Naive thymus-derived CD8-positive, alpha-beta T cell (primary cell): ENCODE results near the gene TMUB2. TPM values are rescaled to one million over a fixed set of nuclear protein-coding genes. Genes with fewer than 3 reads are reported as not detected.
"Not testable (repeated sequence)": the region's sequence is repeated elsewhere in the genome, so short reads cannot be mapped to it uniquely, and the experiment has no call there.

Experiments used
- ATAC-seq, 2 donors: fragments of 150-1000 bp; cut with Tn5 transposase in 1 of 2; sonication (Bioruptor Pico), chemical (Tn5 transposase) in 1 of 2; 1 replicate in 1 of 2; 2 replicates in 1 of 2; pipeline ENCODE4 v1.10.0; 2021; ENCODE audit warnings: mild to moderate bottlenecking in 2 of 2, moderate library complexity in 2 of 2
- POLR2A ChIA-PET: fragments of 350-600 bp; sonication (Branson Sonifier 250); formaldehyde crosslinking; loops from one replicate; lab custom pipeline; 2021; ENCODE audit warnings: antibody characterized with exemption; lab: Charles Lee
- DNase-seq, 10 donors: peaks; one replicate each; pipeline versions ENCODE4 v3.0.0 to v3.0.0-alpha.2; 2020 to 2022
- H3K27ac Mint-ChIP-seq, 10 donors: one replicate each; pipeline ENCODE4 v1.8.0; 2020 to 2022; ENCODE audit warnings: mild to moderate bottlenecking in 10 of 10, mixed read lengths in 10 of 10, moderate library complexity in 4 of 10, inconsistent platforms in 1 of 10
- H3K27me3 Mint-ChIP-seq, 5 donors: one replicate each; pipeline ENCODE4 v1.8.0; 2021 to 2022; ENCODE audit warnings: mixed read lengths in 5 of 5
- H3K36me3 Mint-ChIP-seq, 3 donors: one replicate each; pipeline ENCODE4 v1.8.0; 2020 to 2022; ENCODE audit warnings: mixed read lengths in 3 of 3, mild to moderate bottlenecking in 2 of 3, inconsistent platforms in 1 of 3
- H3K4me1 Mint-ChIP-seq, 4 donors: one replicate each; pipeline ENCODE4 v1.8.0; 2021 to 2022; ENCODE audit warnings: mixed read lengths in 4 of 4
- H3K4me3 Mint-ChIP-seq, 10 donors: one replicate each; pipeline ENCODE4 v1.8.0; 2020 to 2022; ENCODE audit warnings: mild to moderate bottlenecking in 10 of 10, mixed read lengths in 10 of 10, moderate library complexity in 6 of 10, inconsistent platforms in 1 of 10
- H3K9me3 Mint-ChIP-seq, 9 donors: one replicate each; pipeline ENCODE4 v1.8.0; 2020 to 2022; ENCODE audit warnings: mixed read lengths in 9 of 9, mild to moderate bottlenecking in 3 of 9, inconsistent platforms in 1 of 9, moderate library complexity in 1 of 9
- polyA plus RNA-seq, 3 donors: library from polyadenylated mRNA; unstranded; fragments of 300-500 nt; fragmentation: Illumina TruSeq; gene quantifications; one replicate each; pipeline ENCODE4 v1.2.3, GENCODE V29; 2021
- total RNA-seq, 8 experiments: library from RNA in 2 of 8; stranded (reverse) in 2 of 8; gene quantifications; one replicate each; pipeline ENCODE4 v1.2.3 and lab custom pipeline; 2021 to 2026

TMUB2 gene
- total RNA-seq = 10 to 100 TPM; 45.8 to 50.5 TPM
- polyA plus RNA-seq = 10 to 100 TPM; 22.1 to 30.2 (median 25.5) TPM
- total RNA-seq (lab: John Stamatoyannopoulos, UW) = 30.0 to 68.7 (median 50.9) reads per million in 6 experiments

DNA sequence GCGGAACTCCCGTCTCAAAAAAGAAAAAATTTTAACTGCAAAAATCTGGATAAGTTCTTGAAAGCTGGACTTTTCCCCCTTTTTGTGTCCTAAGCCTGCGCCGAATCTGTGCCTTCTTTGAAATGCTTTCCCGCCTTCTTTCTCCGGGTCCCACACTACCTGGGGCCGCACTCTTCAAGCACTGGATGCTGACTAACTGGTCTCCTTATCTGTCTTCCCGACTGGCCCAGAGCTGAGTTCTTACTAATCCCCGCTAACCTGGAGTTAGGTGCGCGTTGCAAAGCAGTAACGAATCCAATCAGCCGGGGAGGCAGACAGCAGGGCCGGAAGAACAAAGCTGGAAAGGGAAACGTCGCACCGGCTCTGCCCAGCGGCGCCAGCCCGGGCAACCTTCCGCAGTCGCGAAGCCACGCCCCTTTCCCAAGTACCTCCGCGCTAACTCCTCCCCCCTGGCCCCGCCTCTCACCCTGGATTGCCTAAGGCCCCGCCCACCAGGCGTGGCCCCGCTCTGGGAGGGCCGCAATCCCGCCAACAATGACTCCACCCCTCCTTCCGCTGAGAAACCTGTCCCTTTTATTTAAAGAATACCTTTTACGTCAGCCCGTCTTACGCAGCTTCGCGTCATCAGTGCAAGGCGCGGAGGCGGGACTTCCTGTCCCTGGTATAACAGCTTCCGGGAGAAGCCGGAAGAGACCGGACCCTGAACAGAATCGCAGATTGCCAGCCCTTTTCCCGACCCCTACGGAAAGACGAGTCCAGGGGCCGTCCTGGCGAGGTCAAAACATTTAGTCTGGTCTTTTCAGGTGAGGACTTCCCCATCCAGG lies at the start of gene TMUB2:
TSS of gene TMUB2 (plus strand) at position 666 of the 824 bp plus-strand sequence. CDS start 737 bp downstream, outside the sequence.
- Mint-ChIP-seq H3K36me3 (peaks cover 0 to 34% (median 5%) of the 10 kb centered on the region in 3 donors), H3K27me3 (no peaks in the 10 kb centered on the region), H3K4me3 (peak within 1 kb of the TSS; percentile 95 to 100 (median 99)), H3K9me3 (no peaks in the 10 kb centered on the region), H3K4me1 (peaks cover 23 to 58% (median 49%) of the 10 kb centered on the region in 4 donors), H3K27ac (peak within 1 kb of the TSS; percentile 98 to 100 (median 100))
- peak; percentile 98 to 100 (median 99) for DNase-seq
- ATAC-seq = peak; percentile 88 to 90
- POLR2A ChIA-PET = interaction anchor here (0.5 to 6.3 kb wide), 20 partner anchors 13 to 975 kb away, joined by 3 to 111 read pairs (median 6); partner anchors contain the start of genes ASB16, ATXN7L3, HDAC5 and HEXIM2

DNA sequence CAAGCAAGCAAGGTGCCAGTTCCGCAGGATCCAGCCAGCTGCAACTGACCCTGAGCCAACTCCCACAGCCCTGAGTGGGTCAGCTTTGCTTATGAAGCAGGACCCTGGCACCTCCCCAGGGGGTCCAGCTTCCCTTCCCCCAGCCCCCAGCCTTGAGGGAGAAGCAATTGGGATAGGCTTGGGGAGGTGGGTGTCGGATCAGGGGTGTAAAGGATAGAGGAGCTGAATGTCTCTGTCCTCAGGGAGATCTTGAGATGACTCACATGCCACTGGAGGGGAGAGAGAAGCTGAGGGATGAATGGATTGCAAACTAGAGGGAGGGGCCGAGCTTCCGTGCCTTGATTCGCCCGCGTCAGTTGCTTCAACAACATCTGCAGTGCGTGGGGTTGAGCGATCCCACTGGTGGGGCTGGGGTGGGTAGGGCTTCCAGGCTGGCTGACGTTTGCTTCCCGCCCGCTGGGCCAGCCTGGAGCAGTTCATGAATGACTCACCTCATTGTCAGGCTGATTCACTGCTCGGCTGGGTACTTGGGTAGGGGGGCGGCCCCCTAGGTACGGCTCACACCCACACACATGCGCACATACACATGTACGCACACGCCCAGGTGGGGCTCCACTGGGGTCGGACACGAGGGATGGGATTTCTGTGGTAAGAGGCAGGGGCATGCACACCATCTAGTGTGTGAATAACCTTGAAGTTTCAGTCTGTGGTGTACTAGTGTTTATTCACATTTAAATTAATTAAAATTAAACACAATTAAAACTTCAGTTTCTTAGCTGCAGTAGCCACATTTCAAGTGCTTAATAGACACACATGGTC lies 48.7 kb upstream of the TMUB2 start:
- peak in 3 of 10 donors; percentile 3 to 20 (median 19) for DNase-seq
- H3K4me3 Mint-ChIP-seq = no peak overlapping the region
- peak in 1 of 2 donors; percentile 7 for ATAC-seq
- POLR2A ChIA-PET = no interaction called here
- peaks cover 0 to 15% (median 5%) of the 10 kb centered on the region in 5 donors for H3K27me3 Mint-ChIP-seq
- peak overlapping the region in 1 of 10 donors; percentile 61 for H3K27ac Mint-ChIP-seq
- no peaks in the 10 kb centered on the region for H3K36me3 Mint-ChIP-seq
- H3K4me1 Mint-ChIP-seq = peaks cover 4 to 17% (median 10%) of the 10 kb centered on the region in 4 donors
- H3K9me3 Mint-ChIP-seq = no peaks in the 10 kb centered on the region

DNA sequence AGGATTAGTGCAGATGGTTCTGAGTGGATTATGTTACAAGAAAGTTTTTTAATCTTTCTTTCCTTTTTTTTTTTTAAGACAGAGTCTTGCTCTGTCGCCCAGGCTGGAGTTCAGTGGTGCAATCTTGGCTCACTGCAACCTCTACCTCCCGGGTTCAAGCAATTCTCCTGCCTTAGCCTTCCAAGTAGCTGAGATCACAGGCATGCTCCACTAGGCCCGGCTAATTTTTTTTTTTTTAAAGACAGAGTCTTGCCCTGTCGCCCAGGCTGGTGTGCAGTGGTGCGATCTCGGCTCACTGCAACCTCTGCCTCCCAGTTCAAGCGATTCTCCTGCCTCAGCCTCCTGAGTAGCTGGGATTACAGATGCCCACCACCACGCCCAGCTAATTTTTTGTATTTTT lies 42.9 kb upstream of the TMUB2 start:
- peak overlapping the region in 2 of 10 donors; percentile 18 to 36 for H3K4me3 Mint-ChIP-seq
- POLR2A ChIA-PET, ATAC-seq: not testable (repeated sequence)

DNA sequence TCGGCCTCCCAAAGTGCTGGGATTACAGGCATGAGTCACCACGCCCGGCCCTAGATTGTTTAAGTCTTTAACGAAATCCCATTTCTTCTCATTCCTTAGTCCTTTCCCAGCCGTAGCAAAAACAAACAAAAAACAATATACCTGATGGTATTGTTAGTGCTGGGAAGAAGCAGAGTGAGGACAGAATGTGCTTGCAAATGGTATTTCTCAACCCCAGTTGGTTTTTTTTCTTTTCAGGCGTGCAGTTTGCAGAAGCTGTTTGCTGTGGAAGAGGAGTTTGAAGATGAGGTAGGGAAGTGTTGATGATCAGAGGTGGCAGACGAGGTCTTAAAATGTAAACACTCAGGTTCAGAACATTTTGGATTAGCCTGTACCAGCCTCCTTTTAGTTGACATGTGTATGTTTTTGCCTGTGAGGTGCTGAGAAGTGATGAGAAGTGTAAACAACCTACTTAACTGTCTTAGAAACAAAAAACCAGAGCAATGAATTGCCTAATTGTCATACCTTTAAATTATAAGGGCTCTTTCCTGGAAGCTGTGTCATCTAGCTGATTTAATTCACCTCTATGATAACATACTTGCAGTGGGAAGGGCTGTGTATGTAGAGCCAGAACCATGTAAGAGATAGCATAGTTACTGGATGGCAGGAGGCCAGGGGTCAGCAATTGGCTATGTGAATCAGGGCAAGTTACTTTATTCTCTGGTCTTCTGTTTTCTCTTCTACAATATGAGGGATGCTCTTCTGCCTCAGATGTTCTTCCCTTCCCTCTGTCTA lies 41.6 kb upstream of the TMUB2 start:
- no peak overlapping the region for H3K4me3 Mint-ChIP-seq
- POLR2A ChIA-PET = no interaction called here
- ATAC-seq = no peak

More for the DNA sequence above, 42.9 kb upstream of the TMUB2 start:
- peak overlapping the region in 1 of 10 donors; percentile 44 for H3K27ac Mint-ChIP-seq
- H3K4me1 Mint-ChIP-seq = peaks cover 4 to 13% (median 9%) of the 10 kb centered on the region in 4 donors
- not testable (repeated sequence) for H3K27me3 Mint-ChIP-seq, DNase-seq, H3K36me3 Mint-ChIP-seq, H3K9me3 Mint-ChIP-seq

DNA sequence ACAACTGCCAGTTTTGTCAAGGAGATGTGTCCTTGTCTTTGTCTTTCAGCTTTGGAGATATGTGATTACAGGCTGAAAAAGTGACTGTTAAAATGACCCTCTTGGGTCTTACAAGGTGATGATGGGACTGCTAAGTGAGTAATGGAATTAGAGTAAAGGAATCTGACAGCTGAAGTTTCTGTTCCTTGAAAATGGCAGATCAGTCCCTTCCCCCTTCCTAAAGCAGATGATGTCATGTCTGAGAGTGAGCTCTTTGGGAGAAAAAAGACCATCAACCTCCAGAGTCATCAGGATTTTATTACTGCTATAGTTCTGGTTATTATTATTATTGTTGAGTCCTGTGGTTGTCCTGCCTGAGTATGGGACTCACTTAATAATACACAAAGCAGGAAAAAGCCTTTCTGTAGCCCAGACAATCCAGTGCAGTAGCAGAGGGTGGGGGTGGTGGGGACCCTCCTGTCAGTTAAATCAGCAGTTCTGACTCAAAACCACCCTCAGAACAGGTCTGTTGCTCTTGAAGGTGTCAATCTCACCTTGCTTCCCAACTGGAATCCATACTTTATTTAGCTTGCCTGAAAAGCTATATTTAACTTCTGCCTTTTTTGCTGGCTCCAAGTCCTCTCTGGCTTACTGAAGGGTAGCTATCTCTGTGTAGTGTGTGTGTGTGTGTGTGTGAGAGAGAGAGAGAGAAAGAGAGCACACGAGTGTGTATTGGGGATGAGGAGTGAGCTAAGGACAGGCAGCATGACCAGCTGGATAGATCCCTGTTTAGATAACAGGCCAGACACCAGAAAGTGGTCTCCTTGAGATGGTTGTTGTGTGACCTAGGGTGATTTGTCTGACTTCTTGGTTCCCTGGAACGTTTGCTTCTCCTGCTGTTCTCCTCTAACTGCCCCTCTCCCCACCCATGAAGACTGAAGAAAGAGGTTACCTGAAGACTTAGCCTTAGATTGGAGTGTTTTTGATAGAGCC lies 40.1 kb upstream of the TMUB2 start:
- Mint-ChIP-seq H3K27ac (no peak overlapping the region), H3K4me3 (no peak overlapping the region), H3K4me1 (peaks cover 2 to 7% (median 5%) of the 10 kb centered on the region in 4 donors), H3K27me3 (peaks cover 0 to 3% (median 0%) of the 10 kb centered on the region in 5 donors), H3K36me3 (no peaks in the 10 kb centered on the region), H3K9me3 (no peaks in the 10 kb centered on the region)
- ATAC-seq (no peak), DNase-seq (no peak)
- POLR2A ChIA-PET = interaction anchor here (0.5 to 0.7 kb wide), 2 partner anchors 10 to 182 kb away, joined by 3 to 5 read pairs; no protein-coding TSS in a partner anchor

More for the DNA sequence above, 41.6 kb upstream of the TMUB2 start:
- Mint-ChIP-seq H3K27ac (no peak overlapping the region), H3K4me1 (peaks cover 6 to 13% (median 9%) of the 10 kb centered on the region in 4 donors), H3K9me3 (no peaks in the 10 kb centered on the region), H3K27me3 (peaks cover 0 to 3% (median 0%) of the 10 kb centered on the region in 5 donors), H3K36me3 (no peaks in the 10 kb centered on the region)
- DNase-seq = no peak

DNA sequence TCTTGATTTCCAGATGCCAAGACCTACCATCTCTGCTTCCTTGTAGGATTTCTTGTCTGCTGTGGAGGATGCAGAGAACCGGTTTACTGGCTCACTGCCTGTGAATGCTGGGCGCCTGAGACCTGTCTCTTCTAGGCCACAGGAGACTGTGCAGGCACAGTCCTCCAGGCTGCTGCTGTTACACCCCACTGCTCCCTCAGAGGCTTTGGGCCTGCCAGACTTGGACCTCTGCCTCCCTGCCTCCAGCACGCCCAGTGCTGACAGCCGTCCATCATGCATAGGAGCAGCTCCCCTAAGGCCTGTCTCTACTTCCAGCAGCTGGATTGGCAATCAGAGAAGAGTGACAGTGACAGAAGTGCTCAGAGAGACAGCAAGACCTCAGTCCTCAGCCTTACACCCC lies 39.0 kb upstream of the TMUB2 start:
- Mint-ChIP-seq H3K27me3 (peaks cover 0 to 3% (median 0%) of the 10 kb centered on the region in 5 donors), H3K9me3 (no peaks in the 10 kb centered on the region), H3K36me3 (no peaks in the 10 kb centered on the region), H3K4me1 (peaks cover 0 to 2% (median under 1%) of the 10 kb centered on the region in 4 donors), H3K4me3 (no peak overlapping the region), H3K27ac (no peak overlapping the region)
- ATAC-seq (no peak), DNase-seq (no peak)
- POLR2A ChIA-PET = interaction anchor here (0.7 kb wide), 1 partner anchor 181 kb away, joined by 3 read pairs; no protein-coding TSS in a partner anchor

DNA sequence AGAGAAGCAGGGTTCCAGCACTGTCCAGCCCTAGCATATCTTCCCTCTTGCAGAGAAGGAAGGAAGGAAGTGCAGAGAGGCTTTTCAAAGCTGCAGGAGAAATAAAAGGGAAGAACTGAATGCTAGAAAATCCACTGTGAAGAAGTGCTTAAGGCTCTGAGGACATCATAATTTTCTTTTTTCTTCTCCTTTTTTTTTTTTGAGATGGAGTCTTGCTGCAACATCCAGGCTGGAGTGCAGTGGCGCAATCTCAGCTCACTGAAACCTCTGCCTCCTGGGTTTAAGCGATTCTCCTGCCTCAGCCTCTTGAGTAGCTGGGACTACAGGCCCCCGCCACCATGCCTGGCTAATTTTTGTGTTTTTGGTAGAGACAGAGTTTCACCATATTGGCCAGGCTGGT lies 37.7 kb upstream of the TMUB2 start:
- H3K4me3 Mint-ChIP-seq, POLR2A ChIA-PET, ATAC-seq, H3K4me1 Mint-ChIP-seq, H3K27ac Mint-ChIP-seq, DNase-seq, H3K27me3 Mint-ChIP-seq, H3K9me3 Mint-ChIP-seq, H3K36me3 Mint-ChIP-seq: not testable (repeated sequence)

DNA sequence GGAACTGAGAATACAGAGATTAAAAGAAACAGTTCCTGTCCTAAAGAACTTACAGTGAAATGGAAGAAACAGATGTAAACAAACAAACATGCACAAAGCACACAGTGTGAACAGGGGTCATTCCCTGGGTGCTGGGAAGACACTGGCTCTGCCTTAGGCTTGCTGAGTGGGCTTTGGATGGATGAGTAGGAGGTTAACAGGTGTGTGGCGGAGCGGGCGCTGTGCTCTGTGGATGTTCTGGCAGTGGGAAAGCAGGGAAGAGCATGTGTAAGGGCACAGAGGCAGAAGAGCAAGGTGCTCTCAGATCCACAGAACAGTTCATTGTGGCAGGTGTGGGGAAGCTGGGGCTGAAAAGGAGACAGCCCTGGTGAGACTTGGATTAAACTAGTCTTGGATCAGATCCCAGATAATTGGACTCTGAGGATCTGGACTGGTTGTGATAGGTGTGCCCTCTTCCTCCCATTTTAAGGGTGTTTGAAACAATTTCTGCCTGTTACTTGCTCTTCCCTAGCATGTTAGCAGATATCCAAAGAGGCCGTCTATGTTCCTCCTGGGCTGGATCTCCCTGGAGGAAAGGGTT lies 36.9 kb upstream of the TMUB2 start:
- no peak overlapping the region for H3K4me3 Mint-ChIP-seq
- H3K27me3 Mint-ChIP-seq = peaks cover 0 to 3% (median 0%) of the 10 kb centered on the region in 5 donors
- H3K4me1 Mint-ChIP-seq = peaks cover 0 to 2% (median 0%) of the 10 kb centered on the region in 4 donors
- no peak for ATAC-seq
- POLR2A ChIA-PET = no interaction called here
- H3K36me3 Mint-ChIP-seq = no peaks in the 10 kb centered on the region
- H3K27ac Mint-ChIP-seq = no peak overlapping the region
- H3K9me3 Mint-ChIP-seq = no peaks in the 10 kb centered on the region
- no peak for DNase-seq

DNA sequence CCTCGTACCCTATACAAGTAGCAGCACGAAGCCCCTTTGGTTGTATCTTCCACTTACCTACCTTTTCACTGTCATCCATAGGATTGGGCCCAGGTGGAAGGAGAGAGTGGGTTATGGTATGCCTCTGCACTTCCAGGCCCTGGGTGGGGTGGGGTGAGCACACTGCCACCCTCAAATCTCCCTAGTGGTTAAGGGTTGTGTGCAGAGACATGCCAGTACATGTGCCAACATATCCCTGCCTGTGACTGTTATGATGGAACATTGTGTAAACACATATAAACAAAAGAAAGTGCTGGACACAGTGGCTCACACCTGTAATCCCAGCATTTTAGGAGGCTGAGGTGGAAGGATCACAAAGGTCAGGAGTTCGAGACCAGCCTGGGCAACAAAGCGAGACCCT lies 33.9 kb upstream of the TMUB2 start:
- Mint-ChIP-seq H3K4me1 (peaks cover 0 to 2% (median 0%) of the 10 kb centered on the region in 4 donors), H3K27me3 (peaks cover 0 to 3% (median 0%) of the 10 kb centered on the region in 5 donors), H3K9me3 (no peaks in the 10 kb centered on the region), H3K36me3 (no peaks in the 10 kb centered on the region), H3K27ac (peak overlapping the region in 1 of 10 donors; percentile 67), H3K4me3 (no peak overlapping the region)
- POLR2A ChIA-PET = no interaction called here
- ATAC-seq (no peak), DNase-seq (no peak)

DNA sequence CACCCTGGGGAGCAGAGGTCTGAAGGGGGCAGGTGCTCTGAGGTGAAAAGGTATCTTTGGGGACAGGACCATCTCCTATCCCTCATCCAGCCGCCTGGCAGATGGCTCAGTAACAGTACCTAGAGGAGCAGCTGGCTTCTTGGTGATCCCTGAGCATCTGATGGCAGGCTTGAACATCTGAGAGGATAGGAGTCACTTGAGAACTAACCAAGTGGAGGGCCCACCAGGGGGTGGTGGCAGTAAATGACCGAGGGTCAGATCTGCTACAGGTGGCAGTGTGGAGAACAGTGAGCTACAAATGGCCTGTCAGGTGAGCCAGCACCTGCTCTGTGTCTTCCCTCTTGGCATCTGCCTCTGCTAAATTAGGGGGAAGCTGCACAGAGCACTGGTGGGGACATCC lies 31.3 kb upstream of the TMUB2 start:
- no peak for DNase-seq
- no peak for ATAC-seq
- POLR2A ChIA-PET = interaction anchor here (0.6 kb wide), 1 partner anchor 75 kb away, joined by 3 read pairs; no protein-coding TSS in a partner anchor
- H3K4me1 Mint-ChIP-seq = no peaks in the 10 kb centered on the region
- no peaks in the 10 kb centered on the region for H3K36me3 Mint-ChIP-seq
- H3K27me3 Mint-ChIP-seq = peaks cover 0 to 2% (median 0%) of the 10 kb centered on the region in 5 donors
- H3K4me3 Mint-ChIP-seq = no peak overlapping the region
- no peak overlapping the region for H3K27ac Mint-ChIP-seq
- H3K9me3 Mint-ChIP-seq = no peaks in the 10 kb centered on the region
